Stimulated activated CD8-positive, alpha-beta memory T cell treated with anti-CD3 and anti-CD28 coated beads, Interleukin-15, amount 100 ng/mL, for 48 hours (primary cell): ENCODE results near the gene EIF4E3.

Experiments
- DNase-seq, 2 donors: peaks; one replicate each; pipeline ENCODE4 v3.0.0-alpha.2; 2020; ENCODE audit warnings: low read depth in 2 of 2

The EIF4E3 gene

DNA sequence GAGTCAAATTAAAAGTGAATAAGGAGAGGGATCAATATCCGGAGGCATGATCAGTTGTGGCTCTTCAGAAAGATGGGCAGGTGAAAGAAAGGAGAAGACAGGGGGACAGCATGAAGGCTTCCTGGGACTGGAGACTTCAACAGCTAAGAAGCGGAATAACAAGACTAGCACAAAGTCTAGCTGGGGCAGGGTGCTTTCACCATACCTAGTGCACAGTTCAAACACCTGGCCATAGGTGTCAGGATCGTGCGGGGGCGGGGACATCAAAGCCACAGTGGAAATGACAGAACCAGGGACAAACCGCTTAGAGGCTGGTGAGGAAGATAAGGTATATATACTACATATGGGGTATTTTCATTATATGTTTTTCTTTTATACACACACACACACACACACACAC, 75.4 kb downstream of the EIF4E3 start:
- no peak for DNase-seq

DNA sequence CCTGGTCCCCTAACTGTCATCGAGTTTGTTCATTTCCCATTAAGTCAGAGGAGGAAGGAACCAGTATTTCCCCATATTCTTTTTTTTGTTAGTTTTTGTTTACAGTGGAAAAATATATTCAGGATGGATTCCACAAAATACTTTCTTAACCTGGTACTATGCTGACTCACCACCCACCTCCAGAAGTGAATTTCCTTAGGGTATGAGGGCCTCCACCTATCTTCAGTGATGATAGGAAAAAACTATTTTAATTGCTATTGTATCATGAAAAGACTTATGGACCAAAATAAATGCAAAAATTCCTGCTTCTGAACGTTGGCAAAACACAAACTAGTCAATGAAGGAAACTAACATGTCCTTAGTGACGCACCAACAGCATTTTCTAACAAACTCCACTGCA, 77.5 kb downstream of the EIF4E3 start:
- DNase-seq: no peak

DNA sequence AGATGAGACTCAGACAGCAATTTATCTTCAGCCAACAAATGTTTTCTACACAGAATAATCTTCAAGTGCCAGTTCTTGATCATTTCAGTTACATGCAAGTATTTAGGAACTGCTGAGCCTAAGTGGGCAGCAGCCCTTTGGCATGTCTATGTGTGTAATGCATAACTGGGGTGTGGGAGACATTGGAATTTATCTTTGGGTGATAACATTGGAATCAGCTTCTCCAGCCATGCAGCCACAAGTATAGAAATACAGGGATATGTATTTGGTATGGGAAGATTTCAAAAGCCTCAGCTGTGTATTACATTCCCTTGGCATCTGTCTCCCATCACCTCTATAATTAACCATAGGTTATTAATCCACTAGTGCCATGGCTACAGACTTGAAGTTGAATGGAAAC, 78.2 kb downstream of the EIF4E3 start:
- DNase-seq: no peak

DNA sequence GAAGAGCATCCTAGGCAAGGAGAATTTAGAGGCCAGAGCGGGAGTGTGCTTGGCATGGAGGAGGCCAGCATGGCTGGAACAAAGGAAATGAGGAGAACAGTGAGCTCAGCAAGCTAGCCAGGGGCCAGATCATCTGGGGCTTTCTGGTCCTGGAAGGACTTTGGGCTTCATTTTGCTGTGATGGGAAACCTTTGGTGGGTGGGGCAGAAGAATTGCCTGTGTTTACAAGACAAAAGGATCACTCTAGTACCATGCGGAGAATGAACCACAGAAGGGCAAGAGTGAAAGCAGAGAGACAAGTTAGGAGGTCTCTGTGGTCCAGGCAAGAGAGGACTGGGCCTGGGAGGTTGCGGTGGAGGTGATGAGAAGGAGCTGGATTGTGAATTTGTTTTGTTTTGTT, 80.1 kb downstream of the EIF4E3 start:
- DNase-seq: no peak

DNA sequence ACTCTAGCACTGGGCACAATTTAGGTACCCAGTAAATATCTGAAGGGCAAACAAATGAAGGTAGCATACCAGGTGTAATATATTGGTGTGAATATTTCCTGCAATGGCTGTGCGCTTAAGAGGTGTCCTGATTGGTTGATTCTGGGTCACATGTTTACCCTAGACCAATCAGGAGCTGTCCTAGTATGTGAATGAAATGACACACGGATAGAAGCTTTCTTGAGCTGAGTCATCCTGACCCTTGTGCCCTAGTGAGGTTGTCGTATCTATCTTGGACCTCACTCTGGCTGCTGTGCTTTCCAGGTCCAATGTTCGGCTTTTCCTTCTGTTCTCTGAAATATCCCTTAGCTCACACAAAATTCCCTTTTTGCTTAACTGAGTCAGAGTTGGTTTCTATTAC, 83.5 kb downstream of the EIF4E3 start:
- DNase-seq: no peak

DNA sequence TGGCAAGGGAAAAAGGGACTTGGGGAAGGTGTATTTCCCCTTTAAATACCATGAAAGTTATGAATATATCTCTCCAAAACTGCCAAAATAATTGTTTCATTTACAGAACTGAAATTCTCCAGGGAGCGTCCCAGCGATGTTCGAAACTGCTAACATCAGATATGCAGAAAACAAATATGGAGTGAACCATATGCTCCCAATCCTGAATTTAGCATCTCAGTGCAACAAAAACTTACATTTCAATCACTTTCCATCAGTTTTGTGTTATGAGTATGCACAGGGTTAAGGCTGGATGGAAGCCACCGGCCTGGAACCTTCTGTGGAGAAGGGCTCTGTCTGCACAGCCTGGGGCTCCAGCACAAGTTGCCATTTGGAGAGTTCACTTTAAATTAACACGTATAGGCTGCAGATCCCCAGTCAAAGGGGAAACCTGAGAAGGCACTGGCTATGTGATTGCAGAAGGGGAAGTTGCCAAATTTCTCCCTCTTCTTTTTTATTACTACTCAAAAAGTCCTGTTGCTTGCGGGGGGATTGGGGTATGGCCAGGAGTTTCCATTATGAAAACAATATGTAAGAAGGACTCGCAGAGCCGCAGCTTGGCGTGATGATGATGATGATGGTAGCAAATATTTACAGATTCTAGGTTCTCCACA, 84.7 kb downstream of the EIF4E3 start:
- no peak for DNase-seq

DNA sequence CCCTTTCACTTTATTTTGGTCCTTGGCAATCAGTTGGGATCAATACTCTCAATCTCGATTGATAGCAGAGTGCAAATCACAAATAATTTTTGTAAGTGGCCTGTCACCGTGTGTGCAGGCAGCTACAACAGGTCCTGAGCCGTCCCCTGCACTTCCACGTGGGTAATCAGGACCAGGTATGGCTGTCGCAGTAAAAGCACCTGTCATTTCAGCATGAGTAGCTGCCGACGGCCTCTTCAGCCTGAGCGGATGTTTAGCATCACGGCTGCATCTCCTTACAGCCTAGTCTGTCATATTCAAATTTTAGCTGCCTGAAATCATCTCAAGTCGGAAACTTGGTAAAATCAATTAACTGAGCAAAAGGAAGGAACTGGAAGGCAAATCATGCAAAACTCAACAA, 88.7 kb downstream of the EIF4E3 start:
- DNase-seq: no peak

DNA sequence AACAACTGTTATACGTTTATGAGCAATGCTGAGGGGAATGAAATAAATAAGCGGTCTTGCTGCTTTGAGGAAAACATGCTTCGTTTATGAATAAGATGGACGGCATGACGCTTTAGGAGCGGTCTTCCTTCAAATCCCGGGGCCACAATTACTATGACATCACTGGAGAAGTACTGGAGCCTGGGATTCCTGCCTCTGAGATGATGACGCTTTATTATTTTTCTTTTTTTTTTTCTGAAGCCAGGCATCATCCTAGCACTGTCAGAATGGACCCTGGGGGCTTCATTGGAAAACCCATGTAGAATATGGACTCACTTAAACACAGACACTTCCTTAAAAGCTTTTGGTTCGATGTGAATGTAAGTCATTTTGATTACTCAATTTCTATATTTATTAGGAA, 89.2 kb downstream of the EIF4E3 start:
- no peak for DNase-seq

DNA sequence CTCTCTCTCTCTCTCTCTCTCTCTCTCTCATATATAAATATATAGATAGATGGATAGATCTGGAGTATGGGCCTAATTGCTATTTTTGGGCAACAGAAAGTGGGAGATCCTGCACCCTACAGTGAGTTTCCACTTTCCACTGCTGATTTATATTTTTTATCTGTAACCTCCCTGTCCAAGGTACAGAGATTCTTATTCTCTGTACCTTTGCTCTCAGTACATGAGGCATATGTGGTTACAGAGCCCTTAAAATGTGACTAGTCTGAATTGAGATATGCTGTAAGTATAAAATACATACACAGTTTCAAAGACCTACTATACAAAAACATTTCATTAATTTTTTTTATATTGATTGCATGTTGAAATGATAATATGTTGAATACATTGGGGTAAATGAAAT, 90.5 kb downstream of the EIF4E3 start:
- DNase-seq: no peak

DNA sequence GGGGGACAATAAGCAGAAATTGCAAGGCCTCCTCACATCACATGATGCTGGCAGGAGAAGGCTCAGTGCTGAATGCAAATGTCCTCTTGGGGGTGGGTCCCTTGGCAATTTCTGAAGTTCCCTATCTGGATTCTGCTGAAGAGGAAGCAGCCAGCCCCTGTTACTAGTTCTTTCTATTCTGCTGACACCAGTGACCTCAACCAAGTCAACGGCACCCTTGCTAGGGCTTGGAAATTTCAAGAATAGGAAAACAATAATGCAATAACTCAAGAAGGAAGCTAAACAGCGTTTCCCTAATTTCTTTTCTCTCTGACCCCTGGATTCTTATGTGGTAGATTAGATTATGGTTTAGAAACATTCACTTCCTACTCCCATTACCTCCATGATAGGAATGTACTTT, 95.5 kb downstream of the EIF4E3 start:
- DNase-seq: no peak

DNA sequence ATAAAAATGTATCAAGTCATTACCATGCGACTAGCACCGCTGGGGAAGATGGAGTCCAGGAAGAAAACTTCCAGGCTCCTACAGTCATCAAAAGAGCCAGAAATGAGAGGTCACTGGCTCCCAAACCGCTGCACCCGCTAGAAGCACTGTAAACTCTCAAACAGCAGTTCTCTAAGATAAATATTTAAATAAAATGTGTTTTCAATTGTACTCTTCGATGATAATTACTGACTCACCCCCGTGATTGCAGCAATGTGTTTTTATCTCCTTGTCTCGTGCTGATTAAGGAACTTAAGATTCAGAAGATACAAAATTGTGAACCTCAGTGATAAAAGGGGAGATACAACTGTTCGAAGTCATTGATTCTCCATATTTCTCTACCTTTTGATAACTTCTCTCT, 95.9 kb downstream of the EIF4E3 start:
- DNase-seq: no peak

DNA sequence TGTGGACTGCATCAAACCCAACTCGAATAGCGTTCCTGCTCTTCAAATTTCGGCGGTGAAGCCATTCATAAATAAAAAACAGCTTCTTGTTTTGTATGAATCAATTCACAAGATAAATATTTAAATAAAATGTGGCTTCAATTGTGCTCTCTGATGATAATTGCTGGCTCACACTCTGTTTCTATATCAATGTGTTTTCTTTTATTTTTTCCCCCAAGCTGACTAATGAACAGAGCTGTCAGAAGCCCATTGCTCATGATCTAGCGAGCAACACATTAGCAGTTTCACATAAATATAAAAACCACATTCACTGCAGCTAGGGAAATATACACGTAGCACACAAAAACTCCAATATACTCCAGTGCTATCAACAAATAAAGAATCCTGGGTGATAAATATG, 96.7 kb downstream of the EIF4E3 start:
- DNase-seq: no peak

DNA sequence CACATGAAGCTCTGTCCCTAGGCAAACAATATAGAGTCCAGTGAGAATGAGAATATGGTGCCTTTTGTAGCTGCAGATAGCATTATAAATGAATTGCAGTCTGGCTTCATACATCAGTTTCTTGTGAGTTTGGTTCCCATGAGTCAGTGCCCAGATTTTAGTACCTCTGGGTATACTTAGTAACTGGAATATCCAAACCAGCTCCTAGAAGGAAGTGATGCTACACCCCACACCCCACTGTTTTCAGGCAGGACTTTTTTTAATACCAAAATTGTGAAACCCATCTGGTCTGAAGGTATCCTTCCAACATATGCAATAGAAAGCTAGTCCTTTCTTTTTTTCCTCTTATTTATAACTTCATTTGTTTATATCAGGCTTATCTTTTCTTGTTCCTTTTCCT, 99.5 kb downstream of the EIF4E3 start:
- no peak for DNase-seq
